ENCODE results near the gene MYO1B. TPM values are rescaled to one million over a fixed set of nuclear protein-coding genes. Genes with fewer than 3 reads are reported as not detected.

MYO1B gene
- total RNA-seq, 3 donors from 2014 or later, result 35.1 to 64.8 (median 54.6) TPM

GRCh38 chr2:191415101-191415500, 169.9 kb downstream of the MYO1B start:
- DNase-seq (no peak), ATAC-seq (no peak)
- Histone ChIP-seq H3K36me3 (ENCODE audit: low read depth) (no peaks in the 10 kb centered on the region), H3K4me1 (ENCODE audit: low read depth) (peaks cover 16% of the 10 kb centered on the region), H3K9me3 (no peaks in the 10 kb centered on the region), H3K4me3 (no peak overlapping the region)
- intact Hi-C loops (cut with DNase I, micrococcal nuclease), result no loop called here
- no peak for TF ChIP-seq CTCF (IDR thresholded peaks at IDR 0.05)

- TF ChIP-seq CTCF (IDR thresholded peaks at IDR 0.05), result no peak
- intact Hi-C loops (cut with DNase I, micrococcal nuclease), result no loop called here
- no peak for ATAC-seq
- Histone ChIP-seq H3K4me1 (ENCODE audit: low read depth) (peaks cover 16% of the 10 kb centered on the region), H3K9me3 (no peaks in the 10 kb centered on the region), H3K4me3 (no peak overlapping the region), H3K36me3 (ENCODE audit: low read depth) (no peaks in the 10 kb centered on the region)
- DNase-seq, result no peak
Measured at GRCh38 chr2:191415858-191416257, 170.7 kb downstream of the MYO1B start.

- DNase-seq (peak; percentile 49 to 58 (median 53)), ATAC-seq (peak; percentile 88)
- no peaks in the 10 kb centered on the region for H3K9me3 ChIP-seq
- no peak overlapping the region for H3K4me3 ChIP-seq
- no peak for TF ChIP-seq CTCF (IDR thresholded peaks at IDR 0.05)
- H3K4me1 ChIP-seq (ENCODE audit: low read depth), result peaks cover 16% of the 10 kb centered on the region
- H3K36me3 ChIP-seq (ENCODE audit: low read depth), result no peaks in the 10 kb centered on the region
- intact Hi-C loops (cut with DNase I, micrococcal nuclease), result no loop called here
Measured at GRCh38 chr2:191417746-191418145, 172.5 kb downstream of the MYO1B start.

GRCh38 chr2:191421950-191422349, 176.7 kb downstream of the MYO1B start:
- DNase-seq (no peak), ATAC-seq (no peak)
- Histone ChIP-seq H3K4me1 (ENCODE audit: low read depth) (peaks cover 13% of the 10 kb centered on the region), H3K9me3 (no peaks in the 10 kb centered on the region), H3K36me3 (ENCODE audit: low read depth) (no peaks in the 10 kb centered on the region), H3K4me3 (no peak overlapping the region)
- no peak for TF ChIP-seq CTCF (IDR thresholded peaks at IDR 0.05)
- intact Hi-C loops (cut with DNase I, micrococcal nuclease), result no loop called here

GRCh38 chr2:191427031-191427430, 181.8 kb downstream of the MYO1B start:
- intact Hi-C loops (cut with DNase I, micrococcal nuclease), result no loop called here
- peak; percentile 8 for ATAC-seq
- Histone ChIP-seq H3K9me3 (no peaks in the 10 kb centered on the region), H3K4me1 (ENCODE audit: low read depth) (no peaks in the 10 kb centered on the region), H3K4me3 (no peak overlapping the region), H3K36me3 (ENCODE audit: low read depth) (no peaks in the 10 kb centered on the region)
- DNase-seq, result no peak
- no peak for TF ChIP-seq CTCF (IDR thresholded peaks at IDR 0.05)

- no peak for ATAC-seq
- no peak for TF ChIP-seq CTCF (IDR thresholded peaks at IDR 0.05)
Measured at GRCh38 chr2:191428141-191428540, 182.9 kb downstream of the MYO1B start.

More at GRCh38 chr2:191428141-191428540, 182.9 kb downstream of the MYO1B start:
- no peak for DNase-seq
- intact Hi-C loops (cut with DNase I, micrococcal nuclease), result no loop called here
- H3K4me3 ChIP-seq, result no peak overlapping the region
- no peaks in the 10 kb centered on the region for H3K9me3 ChIP-seq
- no peaks in the 10 kb centered on the region for H3K4me1 ChIP-seq (ENCODE audit: low read depth)
- no peaks in the 10 kb centered on the region for H3K36me3 ChIP-seq (ENCODE audit: low read depth)

Measured in mucosa of descending colon (tissue), 3 donors.